HG03442 (cell line): ENCODE data around the gene TGM2.
"Not testable (repeated sequence)": the region's sequence is repeated elsewhere in the genome, so short reads cannot be mapped to it uniquely, and the experiment has no call there.

Experiments
- ATAC-seq: cut with Tn5 transposase; IDR thresholded peaks from one replicate; pipeline ENCODE4 v1.9.1; 2021; ENCODE audit warnings: mild to moderate bottlenecking, moderate library complexity; ENCODE audit not compliant: unreplicated experiment

TGM2 gene

GRCh38 chr20:38119446-38119845, 45.6 kb downstream of the TGM2 start:
- ATAC-seq = no peak

GRCh38 chr20:38117635-38118034, 47.4 kb downstream of the TGM2 start:
- ATAC-seq = no peak

GRCh38 chr20:38117205-38117604, 47.9 kb downstream of the TGM2 start:
- no peak for ATAC-seq

GRCh38 chr20:38116409-38117165, 48.5 kb downstream of the TGM2 start:
- ATAC-seq = no peak

GRCh38 chr20:38115896-38116295, 49.2 kb downstream of the TGM2 start:
- no peak for ATAC-seq

- ATAC-seq = no peak
These were observed 49.9 kb downstream of the TGM2 start for GRCh38 chr20:38115205-38115604.

- no peak for ATAC-seq
These were observed 50.7 kb downstream of the TGM2 start for GRCh38 chr20:38114353-38114791.

GRCh38 chr20:38113401-38114325, 51.4 kb downstream of the TGM2 start:
- ATAC-seq = no peak

GRCh38 chr20:38112930-38113294, 52.2 kb downstream of the TGM2 start:
- no peak for ATAC-seq

- no peak for ATAC-seq
These were observed 52.7 kb downstream of the TGM2 start for GRCh38 chr20:38112261-38112929.

GRCh38 chr20:38111366-38112232, 53.5 kb downstream of the TGM2 start:
- ATAC-seq = no peak

- ATAC-seq = no peak
These were observed 54.4 kb downstream of the TGM2 start for GRCh38 chr20:38110525-38111178.

- no peak for ATAC-seq
These were observed 55.2 kb downstream of the TGM2 start for GRCh38 chr20:38109591-38110524.

- no peak for ATAC-seq
These were observed 56.0 kb downstream of the TGM2 start for GRCh38 chr20:38108986-38109541.

GRCh38 chr20:38108438-38108985, 56.6 kb downstream of the TGM2 start:
- ATAC-seq = no peak

GRCh38 chr20:38107916-38108315, 57.2 kb downstream of the TGM2 start:
- ATAC-seq = not testable (repeated sequence)

- ATAC-seq = not testable (repeated sequence)
These were observed 57.7 kb downstream of the TGM2 start for GRCh38 chr20:38107386-38107785.

GRCh38 chr20:38106461-38106860, 58.6 kb downstream of the TGM2 start:
- no peak for ATAC-seq
